Fibroblast of the conjunctiva (primary cell): ENCODE results near the gene WFDC5.
"Not testable (repeated sequence)": the region's sequence is repeated elsewhere in the genome, so short reads cannot be mapped to it uniquely, and the experiment has no call there.

Experiments used
- DNase-seq: peaks from one replicate; pipeline ENCODE4 v3.0.0-alpha.2; 2010; ENCODE audit warnings: low read depth

Gene WFDC5

DNA sequence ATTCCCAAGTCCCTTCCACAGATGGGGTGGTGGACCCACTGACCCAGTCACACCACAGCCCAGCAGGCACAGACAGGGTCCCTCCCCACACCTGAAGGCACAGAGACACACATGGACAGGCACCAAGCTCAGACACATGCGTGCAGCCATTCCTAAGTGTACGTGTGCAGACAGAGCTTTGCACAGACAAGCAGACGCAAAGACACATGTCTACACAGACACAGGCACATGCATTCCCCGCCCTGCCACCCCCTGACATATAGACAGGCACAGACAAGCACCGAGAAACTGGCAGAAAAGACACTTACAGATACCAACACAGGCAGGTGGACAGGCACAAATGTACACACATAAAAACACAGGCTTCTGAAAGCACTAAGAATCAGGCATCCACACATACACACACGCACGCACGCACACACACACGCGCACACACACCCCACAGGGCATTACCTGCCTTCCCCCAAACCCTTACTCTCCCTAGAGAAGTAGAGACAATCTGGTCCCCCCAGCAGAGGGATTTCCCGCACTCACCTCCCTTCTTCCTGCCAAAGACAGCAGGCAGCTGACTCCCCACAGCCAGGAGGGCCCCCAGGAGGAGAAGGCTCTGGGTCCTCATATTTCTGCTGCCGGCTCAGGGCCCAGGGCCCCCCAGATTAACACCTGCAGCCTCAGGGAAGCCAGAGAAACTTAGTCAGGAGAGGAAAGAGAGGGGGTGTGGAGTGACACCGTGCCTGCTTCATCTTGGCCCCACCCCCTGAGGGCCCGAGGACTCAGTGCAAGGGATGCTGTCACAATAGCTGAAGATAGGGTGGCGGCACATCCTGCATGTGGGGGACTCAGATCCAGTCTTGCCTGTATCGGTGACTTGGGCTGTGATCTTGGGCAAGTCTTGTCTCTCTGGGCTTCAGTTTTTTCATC, at the start of gene WFDC5:
Gene WFDC5, minus strand, starts transcription at position 710 of the 921 bp plus-strand sequence. Its CDS starts 91 bp downstream, at position 619.
- DNase-seq, result no peak

DNA sequence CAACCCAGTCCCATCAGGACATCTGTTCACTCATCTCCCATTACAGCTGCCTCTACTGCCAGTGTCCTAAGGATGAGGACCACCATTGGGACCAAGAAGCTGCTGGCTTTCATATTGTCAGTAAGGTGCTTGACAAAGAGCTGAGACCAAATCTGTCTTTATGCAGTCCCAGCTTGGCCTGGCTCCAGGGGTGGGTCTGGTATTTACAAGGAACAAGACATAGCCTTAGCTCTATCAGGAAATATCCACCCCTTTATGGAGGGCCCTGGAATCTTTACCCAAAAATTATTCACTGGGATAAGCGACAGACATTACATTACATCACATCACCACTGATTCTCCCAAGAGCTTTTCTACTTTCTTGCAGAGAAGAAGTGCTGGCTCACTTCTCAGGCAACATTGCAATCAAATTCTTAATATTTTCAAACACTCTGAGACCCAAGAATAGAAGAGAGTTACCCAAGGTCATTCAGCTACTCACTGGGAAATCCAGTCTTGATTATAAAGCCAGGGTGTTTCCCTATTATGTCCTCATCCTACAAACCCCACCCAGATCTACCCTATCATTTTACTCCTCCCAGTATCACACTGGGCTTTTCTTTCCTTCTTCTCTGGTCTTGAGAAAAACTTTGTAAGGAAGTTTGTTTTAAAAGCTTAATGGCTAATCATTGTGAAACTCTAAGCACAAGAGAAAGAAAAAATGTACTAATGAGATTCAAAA, 48.3 kb upstream of the WFDC5 start:
- DNase-seq, result no peak

- peak; percentile 53 for DNase-seq
These were observed 43.0 kb upstream of the WFDC5 start for GRCh38 chr20:45157962-45158361.

DNA sequence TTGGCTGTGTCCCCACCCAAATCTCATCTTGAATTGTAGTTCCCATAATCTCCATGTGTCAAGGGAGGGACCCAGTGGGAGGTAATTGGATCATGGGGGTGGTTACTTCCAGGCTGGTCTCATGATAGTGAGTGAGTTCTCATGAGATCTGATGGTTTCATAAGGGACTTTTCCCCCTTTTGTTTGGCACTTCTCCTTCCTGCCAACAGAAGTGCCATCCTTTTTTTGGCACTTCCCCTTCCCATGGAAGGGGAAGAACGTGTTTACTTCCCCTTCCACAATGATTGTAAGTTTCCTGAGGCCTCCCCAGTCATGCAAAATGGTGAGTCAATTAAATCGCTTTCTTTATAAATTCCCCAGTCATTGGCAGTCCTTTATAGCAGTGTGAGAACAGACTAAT, 41.7 kb upstream of the WFDC5 start:
- no peak for DNase-seq

DNA sequence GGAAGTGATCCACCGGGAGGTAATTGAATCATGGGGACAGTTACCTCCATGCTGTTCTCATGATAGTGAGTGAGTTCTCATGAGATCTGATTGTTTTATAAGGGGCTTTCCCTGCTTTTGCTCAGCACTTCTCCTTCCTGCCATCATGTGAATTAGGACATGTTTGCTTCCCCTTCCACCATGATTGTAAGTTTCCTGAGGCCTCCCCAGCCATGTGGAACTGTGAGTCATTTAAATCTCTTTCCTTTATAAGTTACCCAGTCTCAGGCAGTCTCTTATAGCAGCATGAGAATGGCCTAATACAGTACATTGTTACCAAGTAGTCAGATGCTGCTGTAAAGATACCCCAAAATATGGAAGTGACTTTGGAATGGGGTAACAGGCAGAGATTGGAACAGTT, 39.8 kb upstream of the WFDC5 start:
- not testable (repeated sequence) for DNase-seq

DNA sequence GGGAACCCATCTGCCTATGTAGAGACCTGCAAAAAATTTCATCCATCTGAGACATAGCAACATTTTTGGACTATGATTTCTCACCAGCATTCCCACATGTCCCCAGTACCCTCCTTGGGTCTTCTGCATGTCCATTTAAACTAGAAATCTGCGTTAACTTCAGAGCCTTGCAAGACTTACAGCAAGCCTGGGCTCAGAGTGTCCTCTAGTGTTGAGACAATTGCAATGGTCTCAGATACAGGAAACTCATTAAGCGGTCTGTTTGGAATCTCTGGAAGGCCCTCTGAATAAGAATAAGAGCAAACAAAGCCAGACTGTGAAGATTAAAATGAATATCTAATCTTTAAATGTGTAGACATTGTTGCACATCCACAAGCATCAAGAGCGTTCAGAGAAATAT, 39.2 kb upstream of the WFDC5 start:
- DNase-seq, result no peak

DNA sequence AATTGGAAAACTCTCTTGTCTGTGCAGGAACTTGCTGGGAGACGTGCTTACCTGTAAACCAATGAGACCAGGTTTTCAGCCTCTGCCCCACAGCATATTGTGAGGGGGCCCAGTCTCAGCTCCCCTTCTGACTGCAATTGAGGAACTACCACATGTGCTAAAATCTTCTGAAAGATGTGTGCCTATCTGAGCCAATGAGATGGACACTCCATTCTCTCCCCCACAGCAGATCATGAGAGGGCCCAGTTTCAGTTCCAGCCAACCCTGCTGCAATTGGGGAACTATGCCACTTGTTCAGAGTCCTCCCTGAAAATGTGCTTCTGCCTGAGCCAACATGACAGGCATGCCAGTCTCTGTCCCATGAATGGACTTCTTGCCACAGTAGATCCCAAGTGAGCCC, 38.8 kb upstream of the WFDC5 start:
- no peak for DNase-seq

DNA sequence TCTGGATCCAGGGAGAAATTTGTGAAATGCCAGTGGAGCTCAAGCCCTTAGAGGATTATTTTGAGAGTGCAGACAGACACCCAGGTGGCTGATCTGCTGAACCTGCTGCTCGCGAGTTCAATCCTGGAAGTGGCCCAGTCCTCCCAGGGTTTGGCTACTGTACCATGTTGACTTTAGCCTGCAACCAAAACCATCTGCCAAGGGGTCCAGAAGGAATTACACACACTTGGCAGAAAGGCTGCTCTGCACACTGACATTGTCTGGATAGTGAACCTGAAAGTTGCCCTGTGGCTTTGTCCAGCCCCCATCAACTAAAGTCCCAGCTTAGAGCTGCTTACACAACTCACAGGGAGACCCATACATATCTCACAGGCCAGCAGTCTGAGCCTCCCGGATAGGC, 38.2 kb upstream of the WFDC5 start:
- DNase-seq, result no peak

DNA sequence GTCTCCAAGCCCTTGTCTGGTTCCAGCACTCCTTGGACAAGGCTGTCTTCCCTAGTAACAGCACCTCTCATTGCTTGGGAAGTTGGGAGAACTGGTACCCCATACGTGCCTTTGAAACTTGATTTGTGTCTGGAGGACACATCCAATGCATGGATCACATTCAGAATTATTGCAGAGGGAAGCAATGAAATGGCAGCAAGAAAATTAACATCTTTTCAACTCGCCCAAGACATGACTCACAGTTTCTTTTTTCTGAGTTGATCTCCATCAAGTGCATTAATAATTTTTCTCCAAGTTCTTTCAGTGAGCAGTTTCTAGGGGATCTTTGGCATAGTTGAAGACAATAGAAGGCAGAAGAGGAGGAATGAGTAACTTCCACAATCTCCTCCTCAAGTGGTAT, 37.4 kb upstream of the WFDC5 start:
- no peak for DNase-seq

DNA sequence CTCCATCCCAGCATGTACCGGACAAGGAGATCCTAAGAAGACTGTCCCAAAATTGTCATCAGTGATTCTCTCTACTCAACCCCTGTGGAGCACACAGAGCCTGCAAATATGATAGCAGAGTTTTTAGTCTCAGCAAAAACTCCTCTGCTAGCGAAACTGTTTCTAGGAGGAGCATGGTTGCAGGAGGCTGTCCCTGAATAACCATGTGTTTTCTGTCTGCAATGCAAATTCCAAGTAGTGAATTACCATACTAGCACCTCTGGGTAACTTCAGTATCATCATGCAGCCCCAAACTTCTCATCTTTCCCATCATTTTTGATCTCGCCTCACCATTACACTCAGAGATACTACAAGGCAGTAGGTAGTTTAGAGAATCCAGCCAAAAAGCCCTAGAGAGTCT, 34.1 kb upstream of the WFDC5 start:
- DNase-seq, result no peak

- DNase-seq, result no peak
These were observed 25.9 kb upstream of the WFDC5 start for GRCh38 chr20:45140836-45141235.

GRCh38 chr20:45139733-45140375, 24.9 kb upstream of the WFDC5 start:
- not testable (repeated sequence) for DNase-seq

DNA sequence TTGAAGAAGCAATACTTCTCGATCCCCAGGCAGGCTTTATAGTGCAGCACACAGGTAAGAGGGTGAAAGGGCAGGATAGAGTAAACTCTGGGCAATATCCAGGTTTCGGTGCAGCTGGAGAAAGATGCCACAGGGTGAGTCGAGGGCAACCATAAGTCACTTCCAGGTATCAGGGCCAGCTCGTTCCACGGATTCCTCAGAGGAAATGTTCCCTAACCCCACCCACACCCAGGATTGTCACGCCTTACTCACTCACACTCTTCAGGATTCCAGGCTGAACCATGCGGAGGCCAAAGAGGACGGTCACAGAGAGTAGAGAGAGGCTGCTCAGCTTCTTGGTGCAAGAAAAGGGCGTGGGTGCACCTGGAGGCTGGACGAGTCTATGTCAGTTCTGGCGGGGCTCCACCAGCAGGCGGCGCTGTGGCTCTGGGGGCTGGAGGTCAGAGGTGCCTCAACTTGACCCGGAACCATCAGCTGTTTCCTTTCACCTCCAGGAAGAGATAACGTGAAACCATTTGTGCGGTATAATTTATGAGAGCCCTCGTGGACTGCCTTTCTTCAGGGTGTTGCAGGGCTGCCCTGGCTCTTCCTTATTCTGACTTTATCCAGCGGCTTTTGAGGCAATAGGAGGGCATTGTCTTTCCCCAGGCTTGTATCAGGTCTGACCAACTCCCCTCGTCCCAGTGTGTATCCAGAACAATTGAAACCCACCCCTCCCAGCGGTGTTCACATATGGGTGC, 23.8 kb upstream of the WFDC5 start:
- DNase-seq, result no peak

- no peak for DNase-seq
These were observed 21.9 kb upstream of the WFDC5 start for GRCh38 chr20:45136911-45137310.

DNA sequence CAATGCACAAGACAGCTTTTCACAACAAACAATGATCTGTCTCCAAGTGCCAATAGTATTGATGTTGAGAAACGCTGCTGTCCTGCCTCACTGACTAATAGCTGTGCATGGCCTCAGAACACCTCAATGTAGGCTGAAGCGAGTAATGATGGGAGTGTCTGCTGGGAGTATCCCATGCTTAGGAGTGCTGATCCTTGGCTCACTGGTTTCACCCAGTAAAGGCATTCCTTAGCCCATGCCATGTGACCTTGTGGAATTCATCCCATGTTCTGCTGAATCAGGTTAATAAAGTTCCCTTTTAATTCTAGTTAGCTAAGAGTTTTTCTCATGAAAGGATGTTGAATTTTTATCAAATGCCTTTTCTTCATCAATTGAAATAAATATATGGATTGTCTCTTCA, 13.1 kb upstream of the WFDC5 start:
- DNase-seq, result no peak

- no peak for DNase-seq
These were observed 9.4 kb upstream of the WFDC5 start, which contains the start of gene WFDC12 for GRCh38 chr20:45124365-45124764. TSS of gene WFDC12 (minus strand) at chr20:45124465. CDS start at chr20:45124447, 18 bp downstream.

DNA sequence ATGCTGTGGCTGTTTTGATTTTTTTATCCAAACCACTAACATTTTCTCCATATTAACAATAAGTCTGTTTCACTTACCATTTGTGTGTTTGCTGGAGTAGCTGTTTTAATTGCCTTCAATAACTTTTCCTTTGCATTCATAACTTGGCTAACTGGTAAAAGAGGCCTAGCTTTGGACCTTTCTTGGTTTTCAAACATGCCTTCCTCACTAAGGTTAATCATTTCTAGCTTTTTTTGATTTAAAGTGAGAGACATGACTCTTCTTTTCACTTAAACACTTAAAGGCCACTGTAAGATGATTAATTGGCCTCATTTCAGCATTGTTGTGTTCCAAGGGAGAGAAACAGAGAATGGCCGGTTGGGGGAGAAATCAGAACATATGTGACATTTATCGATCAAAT, 6.4 kb upstream of the WFDC5 start:
- no peak for DNase-seq

GRCh38 chr20:45119556-45120266, 4.7 kb upstream of the WFDC5 start:
- no peak for DNase-seq

GRCh38 chr20:45118028-45118427, 3.1 kb upstream of the WFDC5 start:
- no peak for DNase-seq

- DNase-seq, result no peak
These were observed 2.6 kb upstream of the WFDC5 start for GRCh38 chr20:45117581-45117980.

DNA sequence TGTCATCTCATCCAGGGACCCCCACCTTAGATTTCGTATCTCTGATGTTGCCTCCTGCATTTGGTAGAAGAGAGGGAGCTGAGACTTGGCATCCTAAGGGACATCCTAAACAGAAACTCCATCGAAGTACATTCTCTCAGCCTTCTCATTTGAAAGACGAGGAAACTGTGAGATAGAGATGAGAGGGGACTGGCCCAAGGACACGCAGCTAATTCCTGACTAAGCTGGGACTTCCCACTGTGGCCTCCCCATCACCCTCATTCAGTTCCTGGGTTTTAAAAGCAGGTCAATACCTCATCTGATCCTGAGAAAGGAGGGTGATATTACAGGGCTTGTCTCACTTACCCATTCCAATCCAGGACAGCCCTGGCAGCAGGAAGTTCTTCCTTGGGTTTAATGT, 855 bp upstream of the WFDC5 start:
- no peak for DNase-seq
